ENCODE results near the gene ADARB1. TPM values are rescaled to one million over a fixed set of nuclear protein-coding genes. Genes with fewer than 3 reads are reported as not detected.
A peak's percentile ranks its signal among the peaks of the same experiment; 100 is the strongest.

Gene ADARB1
- polyA plus RNA-seq, 1 of the 3 experiments (the other 2 are of a cell fraction): 7.8 TPM

DNA sequence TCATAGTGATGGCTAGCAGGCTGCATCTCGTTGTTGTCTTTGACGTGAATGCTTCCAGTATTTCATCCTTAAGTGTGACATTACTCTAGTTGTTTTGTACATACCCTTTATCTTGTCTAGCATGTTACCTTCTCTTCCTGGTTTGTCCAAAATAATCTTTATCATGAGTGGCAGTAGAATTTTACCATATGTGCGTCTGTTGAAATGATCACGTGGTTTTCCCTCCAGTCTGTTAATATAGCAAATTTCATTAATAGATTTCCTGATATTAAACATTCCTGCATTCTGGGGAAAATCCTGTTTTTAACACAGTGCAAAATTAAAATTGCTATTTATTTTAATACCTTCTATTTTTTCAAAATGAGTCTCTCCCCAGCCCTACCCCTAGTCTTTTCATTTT lies 15.6 kb downstream of the ADARB1 start:
- H3K4me2 ChIP-seq: no peak overlapping the region
- H4K20me1 ChIP-seq (ENCODE audit: insufficient read depth): no peaks in the 10 kb centered on the region
- H3K27ac ChIP-seq (ENCODE audit: low read depth in 2 of 2, low read length in 1 of 2): no peak overlapping the region; a peak in 1 of 4 replicates
- DNase-seq: no peak
- TF ChIP-seq TCF12 (IDR thresholded peaks at IDR 0.05): no peak
- TF ChIP-seq FOXJ3 (CRISPR knock-in tag; IDR thresholded peaks at IDR 0.05): no peak
- TF ChIP-seq, protein P1, sequence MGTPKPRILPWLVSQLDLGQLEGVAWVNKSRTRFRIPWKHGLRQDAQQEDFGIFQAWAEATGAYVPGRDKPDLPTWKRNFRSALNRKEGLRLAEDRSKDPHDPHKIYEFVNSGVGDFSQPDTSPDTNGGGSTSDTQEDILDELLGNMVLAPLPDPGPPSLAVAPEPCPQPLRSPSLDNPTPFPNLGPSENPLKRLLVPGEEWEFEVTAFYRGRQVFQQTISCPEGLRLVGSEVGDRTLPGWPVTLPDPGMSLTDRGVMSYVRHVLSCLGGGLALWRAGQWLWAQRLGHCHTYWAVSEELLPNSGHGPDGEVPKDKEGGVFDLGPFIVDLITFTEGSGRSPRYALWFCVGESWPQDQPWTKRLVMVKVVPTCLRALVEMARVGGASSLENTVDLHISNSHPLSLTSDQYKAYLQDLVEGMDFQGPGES (IDR thresholded peaks at IDR 0.05; ENCODE audit: low read depth, low read length): no peak
- TF ChIP-seq FOSL2 (IDR thresholded peaks at IDR 0.05; ENCODE audit: borderline replicate concordance, low read depth): no peak
- TF ChIP-seq, protein P2, sequence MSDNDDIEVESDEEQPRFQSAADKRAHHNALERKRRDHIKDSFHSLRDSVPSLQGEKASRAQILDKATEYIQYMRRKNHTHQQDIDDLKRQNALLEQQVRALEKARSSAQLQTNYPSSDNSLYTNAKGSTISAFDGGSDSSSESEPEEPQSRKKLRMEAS (IDR thresholded peaks at IDR 0.05; ENCODE audit: low read depth): no peak
- no peak for TF ChIP-seq MXI1 (IDR thresholded peaks at IDR 0.05; ENCODE audit: low read depth, low read length)
- no peak for TF ChIP-seq JUND (IDR thresholded peaks at IDR 0.05)
- no peak for TF ChIP-seq MEF2A (IDR thresholded peaks at IDR 0.05; ENCODE audit: borderline replicate concordance, low read depth)
- no peak for TF ChIP-seq NRF1 (IDR thresholded peaks at IDR 0.05; ENCODE audit: low read depth, low read length)
- no peak for TF ChIP-seq FOXM1 (IDR thresholded peaks at IDR 0.05; ENCODE audit: low read depth)
- no peak for TF ChIP-seq POLR2AphosphoS5 (IDR thresholded peaks at IDR 0.05; ENCODE audit: low read depth, low read length)
- TF ChIP-seq, protein P3, sequence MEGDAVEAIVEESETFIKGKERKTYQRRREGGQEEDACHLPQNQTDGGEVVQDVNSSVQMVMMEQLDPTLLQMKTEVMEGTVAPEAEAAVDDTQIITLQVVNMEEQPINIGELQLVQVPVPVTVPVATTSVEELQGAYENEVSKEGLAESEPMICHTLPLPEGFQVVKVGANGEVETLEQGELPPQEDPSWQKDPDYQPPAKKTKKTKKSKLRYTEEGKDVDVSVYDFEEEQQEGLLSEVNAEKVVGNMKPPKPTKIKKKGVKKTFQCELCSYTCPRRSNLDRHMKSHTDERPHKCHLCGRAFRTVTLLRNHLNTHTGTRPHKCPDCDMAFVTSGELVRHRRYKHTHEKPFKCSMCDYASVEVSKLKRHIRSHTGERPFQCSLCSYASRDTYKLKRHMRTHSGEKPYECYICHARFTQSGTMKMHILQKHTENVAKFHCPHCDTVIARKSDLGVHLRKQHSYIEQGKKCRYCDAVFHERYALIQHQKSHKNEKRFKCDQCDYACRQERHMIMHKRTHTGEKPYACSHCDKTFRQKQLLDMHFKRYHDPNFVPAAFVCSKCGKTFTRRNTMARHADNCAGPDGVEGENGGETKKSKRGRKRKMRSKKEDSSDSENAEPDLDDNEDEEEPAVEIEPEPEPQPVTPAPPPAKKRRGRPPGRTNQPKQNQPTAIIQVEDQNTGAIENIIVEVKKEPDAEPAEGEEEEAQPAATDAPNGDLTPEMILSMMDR (IDR thresholded peaks at IDR 0.05): no peak
- no peak overlapping the region for H3K4me3 ChIP-seq (ENCODE audit: low read depth in 2 of 2, low read length in 1 of 2)
- H3K9me2 ChIP-seq: no peaks in the 10 kb centered on the region
- no peaks in the 10 kb centered on the region for H3K36me3 ChIP-seq (replicated peaks in 1 of 2; ENCODE audit: control insufficient read depth in 1 of 2, insufficient read depth in 2 of 2, low read length in 1 of 2)
- WGBS (ENCODE audit: low lambda C conversion rate): 88% methylated on average over 4 of the region's 4 CpGs
- peaks cover 6 to 49% of the 10 kb centered on the region in 2 experiments; a peak in 2 of 4 replicates for H3K4me1 ChIP-seq (ENCODE audit: control insufficient read depth in 1 of 2, insufficient read depth in 2 of 2, low read depth in 1 of 2, low read length in 1 of 2)
- no peaks in the 10 kb centered on the region for H3K9me3 ChIP-seq
- no peaks in the 10 kb centered on the region for H3F3A ChIP-seq (replicated peaks; ENCODE audit: insufficient read depth)
- peaks cover 24% of the 10 kb centered on the region; the same call in 1 of the 2 replicates for H3K79me2 ChIP-seq (ENCODE audit: insufficient read depth)
- H3K27me3 ChIP-seq (ENCODE audit: insufficient read depth): no peaks in the 10 kb centered on the region
- POLR2A ChIA-PET: interaction anchor here (0.6 kb wide), 1 partner anchor 167 kb away, joined by 4 read pairs; no protein-coding TSS in a partner anchor
- no peak overlapping the region for H3K9ac ChIP-seq
- CTCF ChIA-PET: no interaction called here
- no peak overlapping the region for H2AFZ ChIP-seq (ENCODE audit: low read depth)

DNA sequence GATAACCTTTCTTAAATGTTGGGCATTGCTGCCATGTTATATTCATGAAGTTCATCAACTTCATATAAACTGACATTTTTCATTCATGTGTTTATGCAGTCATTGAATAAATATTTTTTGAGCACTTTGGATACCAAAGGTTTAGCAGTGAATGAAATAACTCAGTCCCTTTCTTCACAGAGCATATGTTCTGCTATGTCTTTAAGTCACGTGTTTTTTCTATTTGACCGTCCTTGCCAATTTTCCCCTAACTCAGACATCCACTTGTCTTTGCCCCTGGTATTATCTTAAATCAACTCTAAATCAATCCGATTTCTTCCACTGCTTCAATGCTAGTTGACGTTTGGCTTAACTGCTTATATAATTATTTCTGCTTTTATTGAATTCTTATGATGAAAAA lies 16.6 kb downstream of the ADARB1 start:
- CTCF ChIA-PET: interaction anchor here (0.8 to 1.6 kb wide), 6 partner anchors 11 to 49 kb away, joined by 3 to 5 read pairs (median 4); no protein-coding TSS in a partner anchor
- Histone ChIP-seq H3K79me2 (ENCODE audit: insufficient read depth) (peaks cover 16% of the 10 kb centered on the region; the same call in 1 of the 2 replicates), H3K27ac (ENCODE audit: low read depth in 2 of 2, low read length in 1 of 2) (peak overlapping the region in 1 of 2 experiments; percentile 74; a peak in 2 of 4 replicates), H3K9me3 (no peaks in the 10 kb centered on the region), H4K20me1 (ENCODE audit: insufficient read depth) (no peaks in the 10 kb centered on the region), H3F3A (replicated peaks; ENCODE audit: insufficient read depth) (no peaks in the 10 kb centered on the region), H3K4me2 (no peak overlapping the region), H3K36me3 (replicated peaks in 1 of 2; ENCODE audit: control insufficient read depth in 1 of 2, insufficient read depth in 2 of 2, low read length in 1 of 2) (no peaks in the 10 kb centered on the region), H3K9ac (no peak overlapping the region), H3K4me1 (ENCODE audit: control insufficient read depth in 1 of 2, insufficient read depth in 2 of 2, low read depth in 1 of 2, low read length in 1 of 2) (peaks cover 6 to 55% of the 10 kb centered on the region in 2 experiments; a peak in 2 of 4 replicates), H3K9me2 (no peaks in the 10 kb centered on the region), H2AFZ (ENCODE audit: low read depth) (no peak overlapping the region), H3K4me3 (ENCODE audit: low read depth in 2 of 2, low read length in 1 of 2) (no peak overlapping the region), H3K27me3 (ENCODE audit: insufficient read depth) (no peaks in the 10 kb centered on the region)
- POLR2A ChIA-PET: no interaction called here
- DNase-seq: no peak
- 82% methylated on average over 4 of the region's 4 CpGs for WGBS (ENCODE audit: low lambda C conversion rate)
- TF ChIP-seq USF2 (IDR thresholded peaks at IDR 0.05; ENCODE audit: borderline replicate concordance, low read depth, low read length) (no peak), NFIC (IDR thresholded peaks at IDR 0.05; ENCODE audit: borderline replicate concordance) (no peak), TCF12 (IDR thresholded peaks at IDR 0.05) (no peak), MXI1 (IDR thresholded peaks at IDR 0.05; ENCODE audit: low read depth, low read length) (no peak), NRF1 (IDR thresholded peaks at IDR 0.05; ENCODE audit: low read depth, low read length) (no peak), EZH2phosphoT487 (IDR thresholded peaks at IDR 0.05; ENCODE audit: borderline replicate concordance, low read depth) (no peak), RCOR1 (IDR thresholded peaks at IDR 0.05; ENCODE audit: low read length) (no peak), FOXM1 (IDR thresholded peaks at IDR 0.05; ENCODE audit: low read depth) (no peak), PBX3 (IDR thresholded peaks at IDR 0.05) (no peak), GATA2 (CRISPR knock-in tag; IDR thresholded peaks at IDR 0.05) (no peak), JUND (IDR thresholded peaks at IDR 0.05) (no peak), MEF2A (IDR thresholded peaks at IDR 0.05; ENCODE audit: borderline replicate concordance, low read depth) (no peak)
- TF ChIP-seq, protein P4, sequence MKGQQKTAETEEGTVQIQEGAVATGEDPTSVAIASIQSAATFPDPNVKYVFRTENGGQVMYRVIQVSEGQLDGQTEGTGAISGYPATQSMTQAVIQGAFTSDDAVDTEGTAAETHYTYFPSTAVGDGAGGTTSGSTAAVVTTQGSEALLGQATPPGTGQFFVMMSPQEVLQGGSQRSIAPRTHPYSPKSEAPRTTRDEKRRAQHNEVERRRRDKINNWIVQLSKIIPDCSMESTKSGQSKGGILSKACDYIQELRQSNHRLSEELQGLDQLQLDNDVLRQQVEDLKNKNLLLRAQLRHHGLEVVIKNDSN (IDR thresholded peaks at IDR 0.05; ENCODE audit: borderline replicate concordance, low read depth): no peak
- TF ChIP-seq, protein P3 (IDR thresholded peaks at IDR 0.05): no peak
